ENCODE data around the gene B4GALNT4. TPM values are rescaled to one million over a fixed set of nuclear protein-coding genes. Genes with fewer than 3 reads are reported as not detected.

B4GALNT4 gene
- total RNA-seq, 4 donors from 2014 or later = 1.8 to 39.7 (median 19.9) TPM

DNA sequence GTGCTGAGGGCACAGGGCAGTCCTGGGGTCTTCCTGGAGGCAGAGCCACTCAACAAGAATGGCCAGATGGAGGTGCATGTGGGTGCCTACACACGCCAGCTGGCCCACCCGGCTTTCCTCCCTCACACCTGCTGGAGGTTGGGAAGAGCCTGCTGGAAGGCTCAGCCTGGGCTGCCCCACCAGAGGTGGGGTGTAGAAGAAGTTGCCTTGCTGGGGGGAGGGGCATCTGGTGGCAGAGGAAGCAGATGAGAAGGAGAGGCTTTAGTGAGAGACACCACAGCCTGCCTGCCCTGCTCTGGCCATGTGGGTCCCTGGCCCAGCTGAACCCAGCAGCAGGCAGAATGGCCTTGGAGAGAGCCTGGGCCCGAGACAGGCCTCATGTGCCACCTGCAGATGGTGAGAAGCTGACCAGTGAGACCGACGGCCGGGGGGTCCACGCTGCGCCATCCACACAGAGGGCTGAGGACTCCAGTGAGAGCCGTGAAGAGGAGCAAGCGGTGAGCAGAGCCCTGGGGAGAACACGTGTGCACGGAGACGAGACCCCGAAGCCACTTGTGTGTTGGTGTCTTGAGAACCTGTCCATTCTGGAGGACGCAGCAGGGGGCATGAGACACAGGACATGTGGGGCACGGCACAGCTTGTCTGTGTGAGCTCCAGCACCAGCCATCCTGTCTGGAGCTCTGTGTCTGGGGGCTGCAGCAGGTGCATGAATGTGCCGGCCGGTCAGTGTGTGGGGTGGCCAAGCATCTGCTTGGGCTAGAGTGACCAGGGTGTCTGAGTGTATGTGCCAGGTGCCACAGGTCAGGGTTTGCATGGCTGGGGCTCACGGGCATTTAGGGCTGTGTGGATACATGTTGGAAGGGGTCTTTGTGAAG, 2.7 kb downstream of the B4GALNT4 start:
- no peak for TF ChIP-seq POLR2A (IDR thresholded peaks at IDR 0.05)
- TF ChIP-seq, protein P1, sequence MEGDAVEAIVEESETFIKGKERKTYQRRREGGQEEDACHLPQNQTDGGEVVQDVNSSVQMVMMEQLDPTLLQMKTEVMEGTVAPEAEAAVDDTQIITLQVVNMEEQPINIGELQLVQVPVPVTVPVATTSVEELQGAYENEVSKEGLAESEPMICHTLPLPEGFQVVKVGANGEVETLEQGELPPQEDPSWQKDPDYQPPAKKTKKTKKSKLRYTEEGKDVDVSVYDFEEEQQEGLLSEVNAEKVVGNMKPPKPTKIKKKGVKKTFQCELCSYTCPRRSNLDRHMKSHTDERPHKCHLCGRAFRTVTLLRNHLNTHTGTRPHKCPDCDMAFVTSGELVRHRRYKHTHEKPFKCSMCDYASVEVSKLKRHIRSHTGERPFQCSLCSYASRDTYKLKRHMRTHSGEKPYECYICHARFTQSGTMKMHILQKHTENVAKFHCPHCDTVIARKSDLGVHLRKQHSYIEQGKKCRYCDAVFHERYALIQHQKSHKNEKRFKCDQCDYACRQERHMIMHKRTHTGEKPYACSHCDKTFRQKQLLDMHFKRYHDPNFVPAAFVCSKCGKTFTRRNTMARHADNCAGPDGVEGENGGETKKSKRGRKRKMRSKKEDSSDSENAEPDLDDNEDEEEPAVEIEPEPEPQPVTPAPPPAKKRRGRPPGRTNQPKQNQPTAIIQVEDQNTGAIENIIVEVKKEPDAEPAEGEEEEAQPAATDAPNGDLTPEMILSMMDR (IDR thresholded peaks at IDR 0.05) = no peak
- intact Hi-C loops (cut with DNase I; ENCODE audit: low total_unique reads) = loop anchor here (10.0 kb wide), 1 partner anchor 167 kb away; the partner anchor contains the start of genes BET1L and RIC8A
- DNase-seq = no peak
- Histone ChIP-seq H3K36me3 (no peaks in the 10 kb centered on the region), H3K4me1 (no peaks in the 10 kb centered on the region), H3K27ac (no peak overlapping the region), H3K4me3 (no peak overlapping the region), H3K27me3 (no peaks in the 10 kb centered on the region), H3K9me3 (no peaks in the 10 kb centered on the region)

GRCh38 chr11:372809-373715, 3.8 kb downstream of the B4GALNT4 start:
- no peaks in the 10 kb centered on the region for H3K4me1 ChIP-seq
- no peak for DNase-seq
- no peak overlapping the region for H3K27ac ChIP-seq
- TF ChIP-seq, protein P1 (IDR thresholded peaks at IDR 0.05) = no peak
- no peak for TF ChIP-seq POLR2A (IDR thresholded peaks at IDR 0.05)
- intact Hi-C loops (cut with DNase I; ENCODE audit: low total_unique reads) = loop anchor here (10.0 kb wide), 1 partner anchor 168 kb away; the partner anchor contains the start of genes BET1L and RIC8A
- H3K4me3 ChIP-seq = no peak overlapping the region
- no peaks in the 10 kb centered on the region for H3K36me3 ChIP-seq
- no peaks in the 10 kb centered on the region for H3K27me3 ChIP-seq
- H3K9me3 ChIP-seq = no peaks in the 10 kb centered on the region

GRCh38 chr11:373716-374551, 4.6 kb downstream of the B4GALNT4 start:
- DNase-seq = no peak
- Histone ChIP-seq H3K9me3 (no peaks in the 10 kb centered on the region), H3K4me1 (no peaks in the 10 kb centered on the region), H3K4me3 (no peak overlapping the region), H3K27me3 (no peaks in the 10 kb centered on the region), H3K27ac (no peak overlapping the region), H3K36me3 (no peaks in the 10 kb centered on the region)
- TF ChIP-seq, protein P1 (IDR thresholded peaks at IDR 0.05) = no peak
- no peak for TF ChIP-seq POLR2A (IDR thresholded peaks at IDR 0.05)
- intact Hi-C loops (cut with DNase I; ENCODE audit: low total_unique reads) = loop anchor here (10.0 kb wide), 1 partner anchor 169 kb away; the partner anchor contains the start of genes BET1L and RIC8A

GRCh38 chr11:375065-376025, 6.0 kb downstream of the B4GALNT4 start:
- Histone ChIP-seq H3K9me3 (no peaks in the 10 kb centered on the region), H3K4me1 (no peaks in the 10 kb centered on the region), H3K27ac (no peak overlapping the region), H3K27me3 (no peaks in the 10 kb centered on the region), H3K36me3 (no peaks in the 10 kb centered on the region), H3K4me3 (no peak overlapping the region)
- TF ChIP-seq POLR2A (IDR thresholded peaks at IDR 0.05) = no peak
- TF ChIP-seq, protein P1 (IDR thresholded peaks at IDR 0.05) = no peak
- intact Hi-C loops (cut with DNase I; ENCODE audit: low total_unique reads) = loop anchor here (10.0 kb wide), 1 partner anchor 171 kb away; the partner anchor contains the start of genes BET1L and RIC8A
- DNase-seq = no peak

Data from uterus (tissue), 4 donors.